Measurements from ENCODE around the gene SINHCAF. TPM values are rescaled to one million over a fixed set of nuclear protein-coding genes. Genes with fewer than 3 reads are reported as not detected.

SINHCAF gene
- total RNA-seq, 1 experiment from 2014 or later = 179 TPM

DNA sequence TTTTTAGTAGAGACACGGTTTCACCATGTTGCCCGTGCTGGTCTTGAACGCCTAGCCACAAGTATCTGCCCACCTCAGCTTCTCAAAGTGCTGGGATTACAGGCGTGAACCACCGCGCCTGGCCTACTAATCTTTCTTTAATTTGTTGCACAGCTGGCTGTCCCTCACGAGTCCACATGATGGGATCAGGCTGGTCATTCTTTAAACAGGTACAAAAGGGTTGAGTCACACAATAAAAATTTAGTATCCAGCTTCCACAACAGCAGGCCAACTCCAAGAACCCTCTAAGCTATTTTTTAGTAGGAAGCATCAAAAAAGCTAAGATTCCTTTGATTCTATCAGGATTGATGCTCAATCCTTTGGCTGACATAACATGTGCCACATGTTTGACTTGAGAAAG, 17.8 kb downstream of the SINHCAF start:
- H3K27me3 ChIP-seq (ENCODE audit: insufficient read depth, low read length) = no peaks in the 10 kb centered on the region
- peaks cover 5 to 11% of the 10 kb centered on the region in 2 experiments; a peak in 2 of 4 replicates for H3K4me1 ChIP-seq (ENCODE audit: control insufficient read depth in 1 of 2, insufficient read depth in 2 of 2, low read length in 2 of 2)
- DNase-seq (ENCODE audit: low read depth, low spot score) (no peak), ATAC-seq (no peak)
- no peak overlapping the region for H3K9ac ChIP-seq (ENCODE audit: low read length)
- POLR2A ChIA-PET = interaction anchor here (1.2 kb wide), 1 partner anchor 18 kb away, joined by 3 read pairs; the partner anchor contains the start of gene SINHCAF
- intact Hi-C loops (cut with micrococcal nuclease) = no loop called here
- CTCF ChIA-PET = no interaction called here
- no peak overlapping the region for H2AFZ ChIP-seq (ENCODE audit: low read depth, low read length, poor library complexity, severe bottlenecking)
- RAD21 ChIA-PET (ENCODE audit: low non-redundant PET in 1 of 2, low total read pairs in 2 of 2, uncharacterized antibody in 2 of 2, unreplicated experiment in 2 of 2) = no interaction called here
- H3K79me2 ChIP-seq (ENCODE audit: insufficient read depth, low read length) = peaks cover 100% of the 10 kb centered on the region
- H3K9me2 ChIP-seq (ENCODE audit: insufficient read depth) = no peaks in the 10 kb centered on the region
- no peak overlapping the region for H3K4me3 ChIP-seq (replicated peaks in 1 of 2; ENCODE audit: low read depth in 1 of 2, low read length in 2 of 2)
- TF ChIP-seq POLR2AphosphoS5 (IDR thresholded peaks at IDR 0.05; ENCODE audit: low read depth, low read length) (no peak), SRF (IDR thresholded peaks at IDR 0.05; ENCODE audit: low read depth) (no peak), ZBTB33 (IDR thresholded peaks at IDR 0.05; ENCODE audit: extremely low read depth, insufficient replicate concordance, low read length) (no peak), ZNF274 (IDR thresholded peaks at IDR 0.05; ENCODE audit: low read depth, low read length) (no peak), RAD21 (IDR thresholded peaks at IDR 0.05; ENCODE audit: low read depth) (no peak), CTCF (IDR thresholded peaks at IDR 0.05 in 2 of 3, conservative IDR thresholded peaks at IDR 0.05 in 1 of 3; ENCODE audit: borderline replicate concordance in 1 of 3, insufficient read depth in 1 of 3, low read depth in 2 of 3, low read length in 2 of 3) (no peak), ZFX (IDR thresholded peaks at IDR 0.05) (no peak), EZH2 (IDR thresholded peaks at IDR 0.05) (no peak), POLR2A (IDR thresholded peaks at IDR 0.05; ENCODE audit: borderline replicate concordance, extremely low read depth, insufficient read depth, insufficient read length) (no peak)
- TF ChIP-seq, protein P1, sequence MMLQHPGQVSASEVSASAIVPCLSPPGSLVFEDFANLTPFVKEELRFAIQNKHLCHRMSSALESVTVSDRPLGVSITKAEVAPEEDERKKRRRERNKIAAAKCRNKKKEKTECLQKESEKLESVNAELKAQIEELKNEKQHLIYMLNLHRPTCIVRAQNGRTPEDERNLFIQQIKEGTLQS (IDR thresholded peaks at IDR 0.05) = no peak
- H4K20me1 ChIP-seq (ENCODE audit: insufficient read depth) = peaks cover 18% of the 10 kb centered on the region; the same call in 1 of the 2 replicates
- H3K36me3 ChIP-seq (ENCODE audit: control insufficient read depth in 1 of 2, insufficient read depth in 2 of 2, low read length in 2 of 2) = peaks cover 7 to 33% of the 10 kb centered on the region in 2 experiments; a peak in 2 of 4 replicates
- no peak overlapping the region for H3K27ac ChIP-seq (ENCODE audit: low read depth, low read length)
- H3K9me3 ChIP-seq (ENCODE audit: control insufficient read depth in 1 of 2, insufficient read depth in 1 of 2, low read depth in 1 of 2, low read length in 2 of 2) = no peaks in the 10 kb centered on the region
- no peak overlapping the region for H3K4me2 ChIP-seq (ENCODE audit: low read length)
- BruUV-seq (replicated peaks) = no TSS peak

All from HCT116 (cell line).